ENCODE results near the gene CD247.

GRCh38 chr1:167446966-167447365, 71.4 kb downstream of the CD247 start:
- TF ChIP-seq EZH2 (IDR thresholded peaks at IDR 0.05) = no peak
- no peak for TF ChIP-seq POLR2AphosphoS5 (IDR thresholded peaks at IDR 0.05; ENCODE audit: borderline replicate concordance, low read depth, low read length)

All from SK-N-MC (cell line).